NCI-H187 treated with DMSO at 0.1 percent for 48 hours (cell line): ENCODE data around the gene ABLIM1.

Source experiments
- DNase-seq: peaks from one replicate; lab custom pipeline; 2025; lab: John Stamatoyannopoulos, UW

ABLIM1 gene

DNA sequence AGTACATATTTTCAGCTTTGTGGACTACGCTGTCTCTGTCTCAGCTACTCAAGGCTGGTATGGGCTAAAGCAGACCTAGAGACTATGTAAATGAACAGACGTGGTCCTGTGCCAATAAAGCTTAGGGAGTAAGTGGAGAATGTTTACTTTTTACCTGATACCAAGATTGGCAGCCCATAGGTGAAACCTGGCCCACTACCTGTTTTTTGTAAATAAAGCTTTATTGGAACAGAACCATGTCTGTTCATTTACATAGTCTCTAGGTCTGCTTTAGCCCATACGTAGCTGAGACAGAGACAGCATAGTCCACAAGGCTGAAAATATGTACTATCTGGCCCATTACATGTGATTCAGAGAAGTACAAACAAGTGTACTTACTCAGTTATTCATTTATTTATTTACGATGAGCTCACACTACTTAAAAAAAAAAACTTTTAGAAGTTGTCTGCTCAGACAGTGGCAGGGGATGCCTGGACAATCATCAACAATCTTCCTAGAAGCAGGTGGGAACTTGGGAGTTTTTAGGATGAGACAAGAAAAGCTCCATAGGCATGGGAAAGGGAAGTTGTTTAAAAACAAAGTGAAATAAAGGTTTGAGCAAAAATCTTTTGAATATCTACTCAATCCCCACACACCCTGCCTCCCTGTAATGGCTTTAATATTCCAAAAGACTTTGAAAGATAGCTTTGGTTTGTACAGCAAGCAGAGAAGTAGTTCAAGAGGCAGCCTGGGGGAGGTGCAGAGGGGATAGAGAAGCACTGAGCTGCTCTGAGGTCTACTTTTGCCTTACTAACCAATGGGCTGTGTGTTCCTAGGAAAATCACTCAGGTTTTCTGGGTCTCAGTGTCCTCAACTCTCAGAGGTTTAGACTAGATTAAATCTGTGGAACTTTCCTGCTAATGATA is 139.4 kb downstream of the ABLIM1 start:
- DNase-seq: no peak

DNA sequence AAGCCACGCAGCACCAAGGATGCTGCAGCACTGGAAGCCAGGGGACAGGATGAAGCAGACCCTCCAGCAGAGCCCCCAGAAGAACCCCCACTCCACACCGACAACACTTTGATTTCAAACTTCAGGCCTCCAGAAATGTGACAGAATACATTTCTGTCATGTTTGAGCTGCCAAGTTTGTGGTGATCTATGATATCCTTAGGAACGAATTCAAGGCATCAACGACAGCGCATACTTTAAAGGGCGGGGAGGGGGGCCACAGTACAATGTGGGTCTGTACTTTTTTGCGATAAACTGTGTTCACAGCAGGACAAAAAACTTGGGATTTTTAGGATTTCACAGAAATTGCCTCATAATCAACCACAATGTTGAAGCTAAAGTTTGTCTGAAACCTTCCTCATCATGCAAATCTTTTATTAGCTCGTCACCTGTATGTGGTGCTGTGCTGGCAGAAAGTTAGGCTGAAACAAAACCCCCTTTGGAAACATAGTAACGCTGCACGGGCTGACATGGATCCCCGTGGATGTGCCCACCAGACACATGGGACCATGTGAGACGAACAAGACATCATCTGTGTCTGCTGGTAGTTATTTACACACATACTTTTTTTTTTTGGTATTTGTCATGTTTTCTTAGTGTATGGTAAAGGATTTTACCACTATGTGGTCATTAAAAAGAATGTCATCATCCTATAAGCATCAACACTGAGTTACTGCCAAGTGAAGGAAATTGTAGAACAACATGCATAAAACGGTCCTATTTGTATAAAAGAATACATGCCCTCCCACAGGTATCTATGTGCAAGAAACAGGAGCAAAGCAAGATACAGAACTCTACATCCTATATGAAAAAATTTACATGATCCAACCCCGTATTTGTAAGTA is 140.5 kb downstream of the ABLIM1 start:
- no peak for DNase-seq

DNA sequence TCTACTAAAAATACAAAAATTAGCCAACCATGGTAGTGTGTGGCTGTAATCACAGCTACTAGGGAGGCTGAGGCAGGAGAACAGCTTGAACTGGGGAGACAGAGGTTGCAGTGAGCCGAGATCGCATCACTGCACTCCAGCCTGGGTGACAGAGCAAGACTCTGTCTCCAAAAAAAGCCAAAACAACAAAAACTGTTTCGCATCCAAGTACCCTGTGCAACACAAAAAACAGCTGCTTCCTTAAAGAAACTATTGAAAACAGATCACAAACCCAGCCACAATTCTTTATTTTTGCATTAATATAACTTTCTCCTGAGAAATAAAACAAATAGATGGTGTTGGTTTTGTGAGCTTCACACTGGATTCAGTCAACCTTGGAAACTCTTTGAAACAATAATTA is 141.7 kb downstream of the ABLIM1 start:
- DNase-seq: no peak

DNA sequence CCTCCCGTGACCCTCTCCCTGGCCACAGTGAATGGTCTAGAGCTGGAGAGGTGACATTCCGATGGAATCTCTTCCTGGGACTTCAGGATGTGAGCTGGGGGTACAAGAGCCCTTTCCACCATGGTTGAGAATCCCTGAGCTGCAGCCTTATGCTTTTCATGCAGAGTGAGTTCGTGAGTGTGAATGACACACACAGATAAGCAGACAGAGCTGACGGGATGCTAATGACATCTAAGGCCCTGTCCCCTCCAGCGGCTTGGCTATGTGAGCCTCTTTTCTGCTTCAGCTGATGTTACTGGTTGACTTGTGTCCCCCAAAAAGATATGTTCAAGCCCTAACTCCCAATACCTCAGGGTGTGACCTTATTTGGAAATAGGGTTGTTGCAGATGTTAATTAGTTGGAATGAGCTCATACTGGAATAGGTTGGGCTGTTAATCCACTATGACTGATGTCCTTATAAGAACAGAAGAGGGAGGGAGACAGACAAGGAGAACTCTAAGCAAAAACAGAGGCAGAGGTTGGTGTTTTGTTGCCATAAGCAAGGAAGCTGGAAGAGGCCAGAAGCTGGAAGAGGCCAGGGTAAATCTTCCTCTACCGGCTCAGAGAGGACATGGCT is 142.7 kb downstream of the ABLIM1 start:
- DNase-seq: no peak

DNA sequence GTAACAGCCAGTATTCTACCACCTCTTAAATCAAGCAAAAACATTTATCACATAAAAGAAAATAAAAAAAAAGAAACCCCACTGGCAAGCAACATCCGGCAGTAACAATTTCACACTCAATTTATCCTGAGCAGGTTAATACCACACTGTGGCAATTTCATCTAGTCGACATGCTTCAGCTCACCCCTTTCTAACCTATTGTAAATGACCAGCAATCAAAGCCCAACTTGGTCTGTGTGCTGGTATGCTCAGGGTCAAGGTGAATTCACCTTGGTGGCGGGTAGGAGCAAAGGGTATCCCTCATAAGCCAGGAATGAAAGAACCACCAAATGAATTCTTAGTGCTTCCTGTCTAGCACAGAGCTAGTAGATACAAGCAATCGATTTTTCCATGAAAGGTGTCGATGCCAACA is 144.7 kb downstream of the ABLIM1 start:
- DNase-seq: no peak

DNA sequence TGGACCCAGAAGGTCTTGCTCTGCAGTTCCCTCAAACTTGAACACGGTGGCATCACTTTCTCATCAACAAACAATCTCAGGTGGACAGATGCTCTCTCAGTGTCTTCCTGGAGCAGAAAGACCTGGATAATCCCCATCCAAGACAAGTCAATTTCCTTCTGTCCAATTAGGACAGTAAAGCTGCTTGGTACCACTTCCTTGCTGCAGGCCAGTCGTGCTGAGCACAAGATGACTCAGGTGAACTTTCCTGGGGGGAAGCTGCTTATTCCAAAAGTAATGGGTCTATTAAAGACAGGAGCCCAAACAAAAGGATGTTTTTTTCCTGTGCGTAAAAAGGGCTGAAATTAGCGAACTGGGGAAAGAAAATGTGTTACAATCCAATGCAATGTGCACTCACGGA is 146.2 kb downstream of the ABLIM1 start:
- DNase-seq: no peak

DNA sequence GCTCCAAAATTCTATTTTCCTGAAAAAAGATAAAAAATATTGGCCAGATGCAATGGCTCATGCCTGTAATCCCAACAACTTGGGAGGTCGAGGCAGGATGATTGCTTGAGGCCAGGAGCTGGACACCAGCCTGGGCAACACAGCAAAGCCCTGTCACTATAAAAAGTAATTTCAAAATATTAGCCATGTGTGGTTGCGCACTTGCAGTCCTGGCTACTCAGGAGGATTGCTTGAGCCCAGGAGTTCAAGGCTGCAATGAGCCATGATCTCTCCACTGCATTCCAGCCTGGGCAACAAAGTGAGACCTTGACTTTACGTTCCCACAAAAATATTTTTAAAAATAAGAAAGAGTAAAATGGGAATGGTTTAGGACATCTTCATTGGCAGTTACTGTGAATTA is 149.7 kb downstream of the ABLIM1 start:
- DNase-seq: no peak

DNA sequence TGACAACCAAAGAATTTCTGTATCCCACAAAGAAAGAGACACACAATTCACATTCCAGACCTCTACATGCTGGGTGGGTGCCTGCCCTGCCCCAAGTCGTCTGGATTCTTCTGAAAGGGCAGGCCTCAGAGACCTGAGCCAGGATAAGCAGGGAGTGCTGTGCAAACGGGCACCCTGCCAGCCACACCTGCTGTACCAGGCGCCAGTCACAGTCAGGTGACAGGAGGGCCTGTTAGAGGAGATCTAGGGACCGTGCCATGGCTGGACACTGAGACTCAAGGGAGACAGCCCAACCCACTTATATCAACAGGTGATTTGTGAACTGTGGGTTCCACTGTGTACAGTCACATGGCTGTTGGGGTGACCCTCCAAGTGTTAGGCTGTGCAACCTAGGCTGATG is 150.6 kb downstream of the ABLIM1 start:
- no peak for DNase-seq

DNA sequence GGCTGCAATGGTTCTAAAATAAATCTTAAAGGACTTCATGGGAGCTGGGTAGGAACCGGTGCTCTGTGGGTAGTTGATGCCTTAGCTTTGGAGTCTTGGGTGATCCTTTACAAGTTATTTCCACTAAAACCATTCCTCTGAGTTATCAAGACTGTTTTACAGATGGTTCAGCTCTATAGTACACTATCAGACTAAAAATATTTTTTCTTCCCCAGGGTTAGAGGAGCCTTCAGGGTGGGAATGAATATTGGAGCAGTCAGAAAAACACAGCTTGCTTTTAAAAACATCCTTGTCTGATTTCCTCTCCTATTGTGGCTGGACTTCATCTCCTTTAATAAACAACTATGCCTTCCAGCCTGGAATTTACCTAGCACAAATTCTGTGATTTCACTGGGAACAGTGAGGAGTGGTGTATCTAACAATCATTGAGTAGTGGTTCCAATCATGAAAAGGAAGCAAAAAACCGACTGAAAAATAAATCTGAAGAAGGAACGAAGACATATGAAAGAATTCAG is 151.1 kb downstream of the ABLIM1 start:
- no peak for DNase-seq

DNA sequence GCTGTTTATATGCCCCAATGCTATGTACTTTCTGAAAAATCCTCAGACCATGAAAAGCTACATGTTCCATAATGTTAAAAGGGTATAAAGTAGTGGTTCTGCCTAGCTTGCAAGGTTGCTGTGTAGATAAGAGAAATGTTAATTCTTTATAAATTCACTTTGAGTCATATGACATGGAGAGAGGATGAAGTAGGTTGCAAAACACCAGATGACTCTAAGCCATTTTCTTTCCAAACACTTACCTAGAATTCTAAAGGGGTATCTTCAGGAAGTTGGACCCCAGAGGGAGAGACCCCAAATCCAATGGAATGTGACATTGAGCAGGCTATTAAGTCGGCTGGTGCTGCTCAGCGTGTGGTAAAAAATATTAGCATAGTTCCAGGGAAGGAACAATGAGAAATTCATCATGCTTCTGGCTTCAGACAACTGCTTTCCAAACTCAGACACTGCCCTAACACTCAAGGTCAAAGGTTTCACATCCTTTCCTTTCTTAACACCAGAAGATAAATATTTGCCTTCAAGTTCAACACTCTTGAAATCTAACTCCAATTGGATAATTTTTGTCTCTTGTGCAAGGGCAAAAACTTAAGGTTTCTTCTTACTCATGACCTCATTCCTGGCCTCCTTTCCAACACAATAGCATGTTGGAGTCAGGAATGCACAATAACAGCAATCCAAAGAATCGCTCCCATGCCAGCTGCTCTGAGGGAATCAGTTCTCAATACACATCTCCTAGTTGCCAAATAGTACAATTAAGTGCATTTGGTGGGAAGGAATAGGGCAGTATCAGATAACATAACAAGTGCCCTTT is 153.1 kb downstream of the ABLIM1 start:
- no peak for DNase-seq

DNA sequence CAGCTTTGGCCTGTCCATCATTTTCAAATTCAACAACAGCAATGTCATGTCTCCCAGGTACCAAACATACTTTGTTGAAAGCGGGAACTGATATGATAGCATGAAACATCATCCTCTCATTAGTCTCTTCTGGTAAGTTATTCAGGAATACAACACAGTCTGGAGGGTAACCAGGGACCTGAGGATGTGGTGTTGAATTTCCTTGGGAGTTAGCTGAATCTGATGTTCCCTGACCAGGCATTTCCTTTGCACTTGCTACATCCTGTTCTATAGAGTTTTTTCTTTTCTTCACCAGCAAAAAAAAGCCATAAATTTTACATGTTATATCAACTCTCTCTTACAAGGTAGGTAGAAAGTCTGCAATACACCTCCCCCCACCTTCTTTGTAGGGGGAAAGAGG is 156.0 kb downstream of the ABLIM1 start:
- no peak for DNase-seq

DNA sequence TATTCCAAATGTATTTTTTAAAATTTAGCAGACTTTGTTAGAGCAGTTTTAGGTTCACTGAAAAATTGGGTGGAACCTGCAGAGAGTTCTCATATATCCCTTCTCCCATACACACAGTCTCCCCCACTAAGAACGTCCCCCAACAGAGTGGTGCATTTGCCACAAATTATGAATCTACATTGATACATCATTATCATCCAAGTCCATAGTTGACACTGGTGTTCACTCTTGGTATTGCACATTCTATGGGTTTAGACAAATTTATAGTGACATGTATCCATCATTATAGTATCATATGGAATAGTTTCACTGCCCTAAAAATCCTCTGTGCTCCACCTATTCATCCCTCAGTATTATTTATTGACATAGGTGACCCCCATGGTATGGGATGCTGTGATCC is 156.4 kb downstream of the ABLIM1 start:
- no peak for DNase-seq

DNA sequence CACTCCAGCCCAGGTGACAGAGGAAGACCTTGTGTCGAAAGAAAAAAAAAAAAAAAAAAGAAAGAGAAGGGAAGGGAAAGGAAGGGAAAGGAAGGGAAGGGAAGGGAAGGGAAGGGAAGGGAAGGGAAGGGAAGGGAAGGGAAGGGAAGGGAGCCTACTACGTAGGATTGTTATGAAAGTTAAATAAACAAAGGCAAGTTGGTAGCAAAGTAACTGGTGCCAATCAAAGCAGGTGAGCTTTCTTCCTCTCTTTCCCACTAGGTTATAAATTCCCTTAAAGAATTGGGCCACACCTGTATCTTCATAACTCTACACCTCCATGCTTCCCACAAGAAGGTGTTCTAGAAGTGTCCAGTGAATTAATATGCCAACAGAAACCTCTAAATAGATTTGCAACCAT is 157.4 kb downstream of the ABLIM1 start:
- no peak for DNase-seq

DNA sequence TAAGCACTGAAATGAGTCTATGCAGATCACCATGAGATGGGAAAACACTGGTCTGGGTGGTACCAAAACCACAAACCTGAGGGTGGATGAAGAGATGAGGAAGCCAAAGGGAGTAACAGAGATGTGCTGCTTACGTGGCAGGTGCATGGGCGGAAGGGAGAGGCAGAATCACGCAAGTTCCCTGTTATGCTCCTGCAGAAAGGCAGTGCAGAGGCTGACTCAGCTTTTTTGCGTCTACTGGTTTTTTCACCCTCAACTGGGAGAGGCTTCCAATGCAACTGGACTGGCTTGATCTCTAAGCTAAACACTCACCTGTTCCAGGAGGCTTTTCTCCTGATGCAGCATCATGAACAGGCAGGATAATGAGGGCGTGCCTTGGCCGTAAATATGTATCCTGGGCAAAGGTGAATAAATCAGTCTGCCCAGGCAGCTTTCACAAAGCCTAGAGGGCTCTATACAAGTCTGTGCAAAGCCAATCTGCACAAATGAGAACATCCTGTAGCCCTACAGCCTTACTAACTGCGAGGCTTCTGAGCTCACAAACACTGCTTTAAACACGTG is 158.4 kb downstream of the ABLIM1 start:
- DNase-seq: no peak

DNA sequence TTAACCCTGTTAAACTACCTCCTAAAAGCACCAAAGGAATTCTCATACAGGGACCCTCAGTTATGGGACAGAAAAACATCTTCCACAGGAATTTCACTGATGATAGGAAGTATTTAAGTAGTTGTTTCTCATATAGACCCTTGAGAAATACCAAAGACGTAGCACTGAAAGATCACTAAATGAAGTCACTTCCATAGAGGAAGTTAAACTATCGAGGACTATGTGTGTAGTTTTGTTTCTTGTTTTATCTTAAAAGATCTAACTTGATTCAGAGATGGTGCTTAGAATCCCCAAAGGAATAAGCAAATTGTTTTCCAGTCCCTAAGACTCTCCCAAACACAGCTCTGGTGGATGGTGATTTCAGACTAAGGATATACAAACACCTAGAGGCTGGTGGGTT is 159.0 kb downstream of the ABLIM1 start:
- no peak for DNase-seq

DNA sequence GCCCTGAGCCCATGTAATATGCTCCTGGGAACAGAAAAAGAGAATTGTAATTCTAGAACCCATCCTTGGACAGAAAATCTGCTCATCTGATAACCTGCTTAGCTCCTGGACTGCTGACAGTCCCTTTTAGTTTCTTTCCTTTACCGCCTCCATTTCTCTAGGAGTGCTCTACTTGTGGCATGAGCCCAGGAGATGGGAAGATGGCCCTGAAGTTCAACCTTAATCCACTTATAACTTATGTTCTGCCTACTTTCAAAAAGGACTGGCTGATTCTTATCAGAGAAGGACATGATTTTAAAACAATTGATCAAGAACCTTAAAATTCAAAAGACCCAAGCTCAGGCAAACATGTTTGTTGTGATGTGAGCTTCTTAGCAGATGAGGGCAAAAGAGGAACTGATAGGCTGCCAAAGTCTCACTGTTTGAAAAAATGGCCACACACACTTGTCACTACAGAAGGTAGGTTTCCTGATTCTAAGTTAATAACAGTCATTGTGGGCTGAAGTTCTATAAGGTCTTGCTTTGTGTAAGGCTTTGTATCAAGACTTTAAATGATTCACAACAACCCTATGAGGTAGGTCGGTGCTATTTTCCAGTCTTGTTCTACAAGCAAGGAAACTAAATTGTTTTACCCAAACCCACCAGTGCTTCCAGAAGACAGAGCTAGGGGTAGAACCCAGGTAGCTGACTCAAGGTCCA is 159.5 kb downstream of the ABLIM1 start:
- DNase-seq: no peak

DNA sequence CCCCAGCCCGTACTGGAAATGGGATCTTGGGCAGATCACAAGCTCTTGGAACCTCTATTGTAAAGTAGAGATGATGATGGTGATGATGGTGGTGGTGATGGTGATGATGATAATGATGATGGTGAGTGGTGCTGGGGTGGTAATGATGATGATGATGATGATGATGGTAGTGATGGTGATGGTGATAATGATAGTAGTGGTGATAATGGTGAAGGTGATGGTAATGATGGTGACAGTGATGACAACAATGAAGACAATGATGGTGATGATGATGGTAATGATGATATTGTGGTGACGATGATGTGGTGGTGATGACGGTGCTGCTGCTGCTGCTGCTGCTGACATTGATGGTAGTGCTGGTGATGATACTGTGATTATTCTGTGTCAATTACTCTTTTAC is 162.8 kb downstream of the ABLIM1 start:
- DNase-seq: no peak

DNA sequence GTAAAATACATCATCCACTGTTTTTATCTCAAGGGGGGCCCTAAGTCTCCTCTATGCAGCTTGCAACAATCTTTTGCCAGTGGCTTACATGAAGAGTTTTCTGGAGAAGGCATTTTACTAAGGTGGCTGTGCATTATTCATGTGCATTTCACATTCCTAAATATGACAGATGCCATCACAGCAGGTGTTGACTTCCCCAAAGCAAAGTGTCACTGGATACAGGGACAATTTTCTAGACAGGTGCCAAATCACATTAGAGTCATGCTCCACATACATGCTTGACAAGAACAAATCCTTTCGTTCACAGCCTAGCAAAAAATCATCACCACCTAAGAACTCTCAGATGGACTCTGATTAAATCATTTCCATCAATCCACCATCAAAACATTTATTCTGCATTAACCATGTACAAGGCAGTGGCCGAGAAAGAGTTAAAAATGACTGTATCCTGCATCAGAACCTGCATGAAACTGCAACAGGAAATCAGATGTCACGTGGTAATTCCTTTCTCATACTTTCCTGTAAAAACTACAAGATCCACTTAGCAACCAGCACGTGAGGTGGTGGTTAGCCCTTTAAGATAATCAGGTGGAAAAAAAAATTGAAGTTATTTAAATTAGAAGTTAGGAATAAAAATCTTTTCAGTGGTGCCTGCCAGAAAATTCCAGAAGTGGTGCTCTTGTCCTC is 165.6 kb downstream of the ABLIM1 start:
- no peak for DNase-seq

DNA sequence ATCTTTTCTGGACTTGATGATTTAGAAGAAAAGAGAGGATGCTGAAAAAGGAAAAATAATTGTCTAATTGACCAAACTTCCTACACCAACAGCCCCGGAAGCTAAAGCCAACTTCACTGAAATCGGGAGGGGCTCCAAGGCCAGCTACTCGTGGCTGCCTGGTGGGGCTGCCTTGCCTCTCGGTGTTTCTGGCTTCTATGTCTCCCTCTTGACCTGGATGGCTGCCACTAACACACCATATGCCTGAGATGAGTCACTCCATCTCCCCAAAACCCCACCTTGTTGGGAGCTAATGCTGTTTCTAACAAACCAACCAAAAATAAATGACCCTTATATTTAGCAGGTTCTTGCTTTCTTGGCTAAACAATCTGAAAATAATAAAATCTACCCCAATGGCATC is 166.1 kb downstream of the ABLIM1 start:
- no peak for DNase-seq

DNA sequence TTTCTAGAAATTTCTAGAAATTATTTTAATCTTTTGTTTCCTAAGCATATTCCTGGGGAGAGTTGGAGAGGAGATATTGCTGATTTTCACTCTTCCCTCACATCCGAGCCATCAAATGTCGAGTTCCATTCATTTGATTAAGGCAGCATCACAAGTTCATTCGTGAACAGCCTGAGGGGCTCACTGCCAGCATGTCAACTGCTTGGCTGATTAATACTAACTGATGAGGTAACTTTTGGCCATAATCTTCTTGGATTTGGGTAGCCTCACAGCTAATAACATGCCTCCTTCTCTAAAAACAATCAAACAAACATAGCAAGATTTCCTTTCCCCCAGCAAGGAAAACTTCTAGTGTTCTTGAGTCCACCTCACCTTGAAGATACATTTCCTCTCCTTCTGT is 166.7 kb downstream of the ABLIM1 start:
- no peak for DNase-seq
